HFFc6 (cell line): ENCODE measurements around the gene EEFSEC. TPM values are rescaled to one million over a fixed set of nuclear protein-coding genes. Genes with fewer than 3 reads are reported as not detected.

Experiments
- DNase-seq: peaks from one replicate; pipeline ENCODE4 v3.0.0-alpha.2; 2018
- H3K27ac Mint-ChIP-seq: 2 replicates; pipeline ENCODE4 v1.8.0; 2020; ENCODE audit warnings: mild to moderate bottlenecking, mixed read lengths
- H3K27me3 Mint-ChIP-seq: 2 replicates; pipeline ENCODE4 v1.8.0; 2021; ENCODE audit warnings: mild to moderate bottlenecking, moderate library complexity, mixed read lengths; ENCODE audit not compliant: insufficient read depth
- H3K36me3 Mint-ChIP-seq: 2 replicates; pipeline ENCODE4 v1.8.0; 2021; ENCODE audit warnings: low read depth, mixed read lengths
- H3K4me1 Mint-ChIP-seq: 2 replicates; pipeline ENCODE4 v1.8.0; 2020; ENCODE audit warnings: low read depth, mixed read lengths
- H3K4me3 Mint-ChIP-seq: 2 replicates; pipeline ENCODE4 v1.8.0; 2020; ENCODE audit warnings: mild to moderate bottlenecking, moderate library complexity, mixed read lengths
- H3K9me3 Mint-ChIP-seq: 2 replicates; pipeline ENCODE4 v1.8.0; 2020; ENCODE audit warnings: mild to moderate bottlenecking, mixed read lengths
- CTCF ChIP-seq: fragments of 200-600 bp; sonication (generic); IDR thresholded peaks from 2 replicates; pipeline ENCODE4 v1.5.0; 2021; ENCODE audit warnings: antibody characterized with exemption, mild to moderate bottlenecking
- total RNA-seq, 6 experiments: library from RNA; stranded (reverse); fragmentation: NEBNext Ultra II Directional; extraction: Animal tissue kit (Norgen Biotek cat#: 25700); gene quantifications; 2 replicates in 1 of 6; 3 replicates in 5 of 6; pipeline ENCODE4 v1.2.3, GENCODE V29; 2021

Gene EEFSEC
- total RNA-seq, 6 experiments from 2014 or later, result 8.2 to 11.6 (median 11.0) TPM

- TF ChIP-seq CTCF, result peak; percentile 19; the same call in 1 of the 2 replicates
- Mint-ChIP-seq H3K4me1 (no peaks in the 10 kb centered on the region), H3K27me3 (no peaks in the 10 kb centered on the region; the same call in 1 of the 2 replicates), H3K9me3 (no peaks in the 10 kb centered on the region), H3K27ac (no peak overlapping the region), H3K36me3 (no peaks in the 10 kb centered on the region), H3K4me3 (no peak overlapping the region)
- no peak for DNase-seq
These were observed 153.8 kb downstream of the EEFSEC start for GRCh38 chr3:128307029-128307633.

- no peak overlapping the region for H3K4me3 Mint-ChIP-seq
These were observed 154.6 kb downstream of the EEFSEC start for GRCh38 chr3:128307781-128308469.

GRCh38 chr3:128309026-128309425 is 155.7 kb downstream of the EEFSEC start:
- no peaks in the 10 kb centered on the region for H3K36me3 Mint-ChIP-seq
- no peak for DNase-seq
- no peaks in the 10 kb centered on the region for H3K4me1 Mint-ChIP-seq
- TF ChIP-seq CTCF, result no peak
- H3K9me3 Mint-ChIP-seq, result no peaks in the 10 kb centered on the region
- H3K4me3 Mint-ChIP-seq, result no peak overlapping the region
- no peak overlapping the region for H3K27ac Mint-ChIP-seq
- H3K27me3 Mint-ChIP-seq, result no peaks in the 10 kb centered on the region; the same call in 1 of the 2 replicates

More at GRCh38 chr3:128307781-128308469, 154.6 kb downstream of the EEFSEC start:
- Mint-ChIP-seq H3K36me3 (no peaks in the 10 kb centered on the region), H3K27ac (no peak overlapping the region), H3K4me1 (no peaks in the 10 kb centered on the region), H3K27me3 (no peaks in the 10 kb centered on the region; the same call in 1 of the 2 replicates), H3K9me3 (no peaks in the 10 kb centered on the region)
- no peak for DNase-seq
- no peak for TF ChIP-seq CTCF

- H3K27ac Mint-ChIP-seq, result no peak overlapping the region
- DNase-seq, result no peak
- no peak for TF ChIP-seq CTCF
- H3K4me3 Mint-ChIP-seq, result no peak overlapping the region
- peaks cover 2% of the 10 kb centered on the region; the same call in 1 of the 2 replicates for H3K27me3 Mint-ChIP-seq
- no peaks in the 10 kb centered on the region for H3K9me3 Mint-ChIP-seq
- no peaks in the 10 kb centered on the region for H3K4me1 Mint-ChIP-seq
- H3K36me3 Mint-ChIP-seq, result no peaks in the 10 kb centered on the region
These were observed 157.2 kb downstream of the EEFSEC start for GRCh38 chr3:128310286-128311058.

GRCh38 chr3:128311441-128311844 is 158.2 kb downstream of the EEFSEC start:
- H3K27ac Mint-ChIP-seq, result no peak overlapping the region
- H3K36me3 Mint-ChIP-seq, result no peaks in the 10 kb centered on the region
- H3K4me1 Mint-ChIP-seq, result no peaks in the 10 kb centered on the region
- H3K9me3 Mint-ChIP-seq, result no peaks in the 10 kb centered on the region
- peaks cover 2% of the 10 kb centered on the region; the same call in 1 of the 2 replicates for H3K27me3 Mint-ChIP-seq
- DNase-seq, result no peak
- no peak for TF ChIP-seq CTCF
- no peak overlapping the region for H3K4me3 Mint-ChIP-seq
